HCT116 (cell line): ENCODE data around the gene UBTD1.

Source experiments
- ATF3 ChIP-seq: IDR thresholded peaks from 2 replicates; pipeline ENCODE4 v1.6.1; 2012
- CEBPB ChIP-seq: IDR thresholded peaks from 2 replicates; pipeline ENCODE4 v1.6.1; 2012; ENCODE audit warnings: low read depth
- EGR1 ChIP-seq: IDR thresholded peaks from 2 replicates; pipeline ENCODE4 v1.6.1; 2012; ENCODE audit warnings: low read depth
- EZH2 ChIP-seq: fragments of 200-600 bp; sonication (generic); IDR thresholded peaks from 2 replicates; pipeline ENCODE4 v1.6.1; 2017; ENCODE audit warnings: antibody characterized with exemption, mixed run types
- EZH2phosphoT487 ChIP-seq: fragments of 200-600 bp; IDR thresholded peaks from 2 replicates; pipeline ENCODE4 v1.6.1; 2018; ENCODE audit warnings: antibody characterized with exemption, borderline replicate concordance
- JUND ChIP-seq: IDR thresholded peaks from 2 replicates; pipeline ENCODE4 v1.6.1; 2012
- POLR2A ChIP-seq: IDR thresholded peaks from 2 replicates; pipeline ENCODE4 v1.7.0; 2011; ENCODE audit warnings: borderline replicate concordance; ENCODE audit not compliant: insufficient read depth, insufficient read length; ENCODE audit errors: extremely low read depth
- RAD21 ChIP-seq: IDR thresholded peaks from 2 replicates; pipeline ENCODE4 v1.6.1; 2012; ENCODE audit warnings: low read depth, mild to moderate bottlenecking
- REST ChIP-seq: IDR thresholded peaks from 2 replicates; pipeline ENCODE4 v1.6.1; 2012; ENCODE audit warnings: low read depth
- SIN3A ChIP-seq: IDR thresholded peaks from 2 replicates; pipeline ENCODE4 v1.6.1; 2012; ENCODE audit warnings: low read depth
- YY1 ChIP-seq: IDR thresholded peaks from 2 replicates; pipeline ENCODE4 v1.6.1; 2011; ENCODE audit warnings: low read length, low read depth, moderate library complexity, mild to moderate bottlenecking; ENCODE audit not compliant: insufficient replicate concordance; ENCODE audit errors: extremely low read depth
- TF ChIP-seq, protein P1 (sequence below), 3 experiments: fragments of 200-600 bp in 1 of 3; sonication (generic) in 1 of 3; IDR thresholded peaks in 2 of 3; conservative IDR thresholded peaks in 1 of 3; 2 replicates each; pipeline ENCODE4 v1.5.1; 2012 to 2017; ENCODE audit warnings: low read depth in 2 of 3, low read length in 2 of 3, antibody characterized with exemption in 1 of 3, borderline replicate concordance in 1 of 3, control low read depth in 1 of 3, mild to moderate bottlenecking in 1 of 3, mixed read lengths in 1 of 3, mixed run types in 1 of 3, moderate library complexity in 1 of 3; ENCODE audit not compliant: insufficient read depth in 1 of 3
- TF ChIP-seq, protein P2 (sequence below): IDR thresholded peaks from 2 replicates; pipeline ENCODE4 v1.6.1; 2012

- TF ChIP-seq EZH2 (no peak), CEBPB (no peak), EGR1 (no peak), POLR2A (no peak), YY1 (no peak), RAD21 (no peak), SIN3A (no peak), REST (no peak), ATF3 (no peak), JUND (no peak), EZH2phosphoT487 (no peak)
- TF ChIP-seq, protein P1, sequence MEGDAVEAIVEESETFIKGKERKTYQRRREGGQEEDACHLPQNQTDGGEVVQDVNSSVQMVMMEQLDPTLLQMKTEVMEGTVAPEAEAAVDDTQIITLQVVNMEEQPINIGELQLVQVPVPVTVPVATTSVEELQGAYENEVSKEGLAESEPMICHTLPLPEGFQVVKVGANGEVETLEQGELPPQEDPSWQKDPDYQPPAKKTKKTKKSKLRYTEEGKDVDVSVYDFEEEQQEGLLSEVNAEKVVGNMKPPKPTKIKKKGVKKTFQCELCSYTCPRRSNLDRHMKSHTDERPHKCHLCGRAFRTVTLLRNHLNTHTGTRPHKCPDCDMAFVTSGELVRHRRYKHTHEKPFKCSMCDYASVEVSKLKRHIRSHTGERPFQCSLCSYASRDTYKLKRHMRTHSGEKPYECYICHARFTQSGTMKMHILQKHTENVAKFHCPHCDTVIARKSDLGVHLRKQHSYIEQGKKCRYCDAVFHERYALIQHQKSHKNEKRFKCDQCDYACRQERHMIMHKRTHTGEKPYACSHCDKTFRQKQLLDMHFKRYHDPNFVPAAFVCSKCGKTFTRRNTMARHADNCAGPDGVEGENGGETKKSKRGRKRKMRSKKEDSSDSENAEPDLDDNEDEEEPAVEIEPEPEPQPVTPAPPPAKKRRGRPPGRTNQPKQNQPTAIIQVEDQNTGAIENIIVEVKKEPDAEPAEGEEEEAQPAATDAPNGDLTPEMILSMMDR (IDR thresholded peaks at IDR 0.05 in 2 of 3, conservative IDR thresholded peaks at IDR 0.05 in 1 of 3; ENCODE audit: borderline replicate concordance in 1 of 3, insufficient read depth in 1 of 3, low read depth in 2 of 3, low read length in 2 of 3): no peak
- TF ChIP-seq, protein P2, sequence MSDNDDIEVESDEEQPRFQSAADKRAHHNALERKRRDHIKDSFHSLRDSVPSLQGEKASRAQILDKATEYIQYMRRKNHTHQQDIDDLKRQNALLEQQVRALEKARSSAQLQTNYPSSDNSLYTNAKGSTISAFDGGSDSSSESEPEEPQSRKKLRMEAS: no peak
Observed at GRCh38 chr10:97494863-97495506, 3.7 kb upstream of the UBTD1 start.
